ENCODE measurements around the gene PCCA. TPM values are rescaled to one million over a fixed set of nuclear protein-coding genes. Genes with fewer than 3 reads are reported as not detected.
"Not testable (repeated sequence)": the region's sequence is repeated elsewhere in the genome, so short reads cannot be mapped to it uniquely, and the experiment has no call there.

PCCA gene
- total RNA-seq, 4 donors from 2014 or later, result 24.8 to 122 (median 53.0) TPM

GRCh38 chr13:100069278-100069677, 19.6 kb upstream of the PCCA start:
- intact Hi-C loops (cut with DNase I; ENCODE audit: low total_unique reads), result no loop called here
- H3K9me3 ChIP-seq, result no peaks in the 10 kb centered on the region
- H3K27me3 ChIP-seq, result no peaks in the 10 kb centered on the region
- no peak for DNase-seq
- TF ChIP-seq, protein P1, sequence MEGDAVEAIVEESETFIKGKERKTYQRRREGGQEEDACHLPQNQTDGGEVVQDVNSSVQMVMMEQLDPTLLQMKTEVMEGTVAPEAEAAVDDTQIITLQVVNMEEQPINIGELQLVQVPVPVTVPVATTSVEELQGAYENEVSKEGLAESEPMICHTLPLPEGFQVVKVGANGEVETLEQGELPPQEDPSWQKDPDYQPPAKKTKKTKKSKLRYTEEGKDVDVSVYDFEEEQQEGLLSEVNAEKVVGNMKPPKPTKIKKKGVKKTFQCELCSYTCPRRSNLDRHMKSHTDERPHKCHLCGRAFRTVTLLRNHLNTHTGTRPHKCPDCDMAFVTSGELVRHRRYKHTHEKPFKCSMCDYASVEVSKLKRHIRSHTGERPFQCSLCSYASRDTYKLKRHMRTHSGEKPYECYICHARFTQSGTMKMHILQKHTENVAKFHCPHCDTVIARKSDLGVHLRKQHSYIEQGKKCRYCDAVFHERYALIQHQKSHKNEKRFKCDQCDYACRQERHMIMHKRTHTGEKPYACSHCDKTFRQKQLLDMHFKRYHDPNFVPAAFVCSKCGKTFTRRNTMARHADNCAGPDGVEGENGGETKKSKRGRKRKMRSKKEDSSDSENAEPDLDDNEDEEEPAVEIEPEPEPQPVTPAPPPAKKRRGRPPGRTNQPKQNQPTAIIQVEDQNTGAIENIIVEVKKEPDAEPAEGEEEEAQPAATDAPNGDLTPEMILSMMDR (IDR thresholded peaks at IDR 0.05), result no peak
- H3K27ac ChIP-seq, result no peak overlapping the region
- H3K4me3 ChIP-seq, result no peak overlapping the region
- H3K36me3 ChIP-seq, result no peaks in the 10 kb centered on the region
- no peaks in the 10 kb centered on the region for H3K4me1 ChIP-seq

- H3K36me3 ChIP-seq, result no peaks in the 10 kb centered on the region
- intact Hi-C loops (cut with DNase I; ENCODE audit: low total_unique reads), result no loop called here
- H3K9me3 ChIP-seq, result no peaks in the 10 kb centered on the region
- TF ChIP-seq, protein P1 (IDR thresholded peaks at IDR 0.05), result no peak
- no peak for TF ChIP-seq POLR2A (IDR thresholded peaks at IDR 0.05)
- DNase-seq, result no peak
- H3K4me3 ChIP-seq, result no peak overlapping the region
- no peaks in the 10 kb centered on the region for H3K27me3 ChIP-seq
- no peaks in the 10 kb centered on the region for H3K4me1 ChIP-seq
- no peak overlapping the region for H3K27ac ChIP-seq
These were observed 12.9 kb upstream of the PCCA start for GRCh38 chr13:100075700-100076587.

DNA sequence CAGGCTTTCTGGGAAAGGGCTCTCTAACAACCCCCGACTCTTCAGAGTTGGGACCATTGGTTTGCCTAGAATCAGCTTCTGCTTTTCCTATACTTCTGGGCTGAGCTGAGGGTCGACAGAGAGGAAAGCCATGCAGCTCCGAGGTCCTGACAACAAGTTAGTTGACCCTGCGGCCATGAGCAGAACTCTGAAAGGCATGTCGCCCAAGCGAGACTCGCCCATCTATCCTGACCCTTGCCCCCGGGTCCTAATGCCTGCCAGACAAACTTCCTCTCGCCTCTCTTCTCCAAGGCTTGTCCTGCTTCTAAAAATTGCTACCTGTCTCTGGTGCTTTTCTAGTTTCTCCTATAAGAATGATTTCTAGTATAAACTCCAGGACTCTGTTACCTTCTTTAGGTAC, 9.9 kb upstream of the PCCA start:
- H3K4me1 ChIP-seq; H3K9me3 ChIP-seq; H3K27ac ChIP-seq; H3K27me3 ChIP-seq; intact Hi-C loops (cut with DNase I; ENCODE audit: low total_unique reads); H3K36me3 ChIP-seq; H3K4me3 ChIP-seq; DNase-seq: not testable (repeated sequence)

DNA sequence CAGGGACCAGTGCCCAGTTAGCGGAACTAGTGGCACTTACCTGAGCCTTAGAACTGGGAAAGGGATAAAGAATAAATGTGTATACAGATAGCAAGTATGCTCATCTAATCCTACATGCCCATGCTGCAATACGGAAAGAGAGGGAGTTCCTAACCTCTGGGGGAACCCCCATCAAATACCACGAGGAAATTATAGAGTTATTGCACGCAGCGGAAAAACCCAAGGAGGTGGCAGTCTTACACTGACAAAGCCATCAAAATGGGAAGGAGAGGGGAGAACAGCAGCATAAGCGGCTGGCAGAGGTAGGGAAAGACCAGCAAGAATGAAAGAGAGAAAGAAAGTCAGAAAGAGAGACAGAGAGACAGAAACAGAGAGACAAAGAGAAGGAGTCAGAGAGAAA, 5.5 kb upstream of the PCCA start:
- H3K36me3 ChIP-seq; H3K4me3 ChIP-seq; H3K27me3 ChIP-seq; H3K27ac ChIP-seq; H3K4me1 ChIP-seq; H3K9me3 ChIP-seq; DNase-seq; intact Hi-C loops (cut with DNase I; ENCODE audit: low total_unique reads): not testable (repeated sequence)

GRCh38 chr13:100088273-100088643, 635 bp upstream of the PCCA start:
- intact Hi-C loops (cut with DNase I; ENCODE audit: low total_unique reads), result no loop called here
- TF ChIP-seq POLR2A (IDR thresholded peaks at IDR 0.05), result no peak
- TF ChIP-seq, protein P1 (IDR thresholded peaks at IDR 0.05), result no peak
- H3K4me3 ChIP-seq, result peak overlapping the region; percentile 52 to 83
- no peaks in the 10 kb centered on the region for H3K4me1 ChIP-seq
- DNase-seq, result no peak
- H3K27me3 ChIP-seq, result no peaks in the 10 kb centered on the region
- H3K36me3 ChIP-seq, result no peaks in the 10 kb centered on the region
- H3K9me3 ChIP-seq, result no peaks in the 10 kb centered on the region
- peak overlapping the region; percentile 51 to 54 for H3K27ac ChIP-seq

DNA sequence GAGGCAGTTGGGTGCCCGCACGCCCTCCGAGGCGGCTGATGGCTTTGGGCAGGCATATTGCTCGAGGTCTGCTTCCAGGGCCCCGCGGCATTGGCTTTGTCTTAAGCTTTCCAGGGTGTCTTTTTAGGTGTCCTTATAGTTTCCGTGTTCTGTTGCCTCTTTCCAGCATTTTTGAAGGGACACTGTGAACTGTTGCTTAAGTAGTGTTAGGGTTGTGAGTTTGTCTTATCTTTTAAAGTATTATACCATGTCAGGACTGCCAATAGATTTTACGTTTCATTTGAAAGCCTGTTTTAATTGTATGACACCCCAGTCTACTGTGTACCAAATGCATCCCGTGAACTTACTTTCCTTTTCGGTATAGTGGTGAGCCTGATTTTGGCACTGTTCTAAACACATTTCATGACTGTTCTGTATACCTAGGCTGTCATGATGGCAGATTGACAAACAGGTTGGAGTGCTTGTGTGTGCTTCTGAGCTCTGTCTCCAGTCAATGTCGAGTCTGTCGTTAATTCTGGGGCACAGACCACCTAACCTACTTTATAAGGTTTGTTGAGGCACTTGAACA, 656 bp downstream of the PCCA start:
- Histone ChIP-seq H3K27me3 (no peaks in the 10 kb centered on the region), H3K27ac (peak overlapping the region; percentile 51 to 78), H3K9me3 (no peaks in the 10 kb centered on the region), H3K4me3 (peak overlapping the region; percentile 52 to 83), H3K36me3 (no peaks in the 10 kb centered on the region), H3K4me1 (no peaks in the 10 kb centered on the region)
- intact Hi-C loops (cut with DNase I; ENCODE audit: low total_unique reads), result no loop called here
- TF ChIP-seq, protein P1 (IDR thresholded peaks at IDR 0.05), result no peak
- no peak for DNase-seq
